SK-N-SH (cell line): ENCODE results near the gene FOS. TPM values are rescaled to one million over a fixed set of nuclear protein-coding genes. Genes with fewer than 3 reads are reported as not detected.

Experiments
- CTCF ChIA-PET: fragments of 300-600, 350-600 bp; formaldehyde crosslinking; extraction: SDS; loops from one replicate; lab custom pipeline; 2021; lab: Yijun Ruan, JAX
- POLR2A ChIA-PET: fragments of 350-600 bp; sonication (Branson Sonifier 250); formaldehyde crosslinking; extraction: SDS; loops from one replicate; lab custom pipeline; 2020; ENCODE audit warnings: antibody characterized with exemption, inconsistent platforms; lab: Yijun Ruan, JAX
- DNase-seq: peaks from one replicate; pipeline ENCODE4 v3.0.0; 2012
- H2AFZ ChIP-seq: fragments of 200-600 bp; sonication (generic); 2 replicates; pipeline ENCODE4 v1.8.1; 2016; ENCODE audit warnings: antibody characterized with exemption, mild to moderate bottlenecking, low read depth
- H3F3A ChIP-seq: fragments of 200-600 bp; sonication (generic); replicated peaks from 2 replicates; pipeline ENCODE3; 2016; ENCODE audit warnings: antibody characterized with exemption, mild to moderate bottlenecking; ENCODE audit not compliant: insufficient read depth
- H3K27ac ChIP-seq, 2 experiments: fragments of 200-500 bp in 1 of 2; fragments of 200-600 bp in 1 of 2; sonication (Bioruptor generic) in 1 of 2; sonication (generic), shearing (Covaris generic) in 1 of 2; 2 replicates each; pipeline versions ENCODE4 v1.5.1 to v1.6.1; 2014 to 2016; ENCODE audit warnings: low read depth in 2 of 2, inconsistent platforms in 1 of 2, low read length in 1 of 2, mild to moderate bottlenecking in 1 of 2, mixed read lengths in 1 of 2
- H3K27me3 ChIP-seq: fragments of 200-600 bp; sonication (generic), shearing (Covaris generic); 2 replicates; pipeline ENCODE4 v1.6.1; 2016; ENCODE audit warnings: mixed run types; ENCODE audit not compliant: insufficient read depth
- H3K36me3 ChIP-seq, 2 experiments: fragments of 200-500 bp in 1 of 2; fragments of 200-600 bp in 1 of 2; sonication (Bioruptor generic) in 1 of 2; sonication (generic) in 1 of 2; replicated peaks in 1 of 2; 2 replicates each; pipeline versions ENCODE3 to v1.5.1; 2014 to 2016; ENCODE audit warnings: low read length in 1 of 2, mild to moderate bottlenecking in 1 of 2; ENCODE audit not compliant: insufficient read depth in 2 of 2, control insufficient read depth in 1 of 2
- H3K4me1 ChIP-seq, 2 experiments: fragments of 200-500 bp in 1 of 2; fragments of 200-600 bp in 1 of 2; sonication (Bioruptor generic) in 1 of 2; sonication (generic), shearing (Covaris generic) in 1 of 2; 2 replicates each; pipeline versions ENCODE4 v1.5.1 to v1.6.1; 2014 to 2016; ENCODE audit warnings: low read depth in 1 of 2, low read length in 1 of 2, mixed run types in 1 of 2; ENCODE audit not compliant: insufficient read depth in 2 of 2, control insufficient read depth in 1 of 2
- H3K4me2 ChIP-seq: fragments of 200-600 bp; sonication (generic), shearing (Covaris generic); 2 replicates; pipeline ENCODE4 v1.6.1; 2017; ENCODE audit warnings: mixed run types
- H3K4me3 ChIP-seq, 2 experiments: fragments of 200-500 bp in 1 of 2; fragments of 200-600 bp in 1 of 2; sonication (Bioruptor generic) in 1 of 2; sonication (generic), shearing (Covaris generic) in 1 of 2; 2 replicates each; pipeline versions ENCODE4 v1.5.1 to v1.8.1; 2014 to 2016; ENCODE audit warnings: low read depth in 2 of 2, inconsistent platforms in 1 of 2, low read length in 1 of 2, mild to moderate bottlenecking in 1 of 2, mixed read lengths in 1 of 2, moderate library complexity in 1 of 2
- H3K79me2 ChIP-seq: fragments of 200-600 bp; sonication (generic); 2 replicates; pipeline ENCODE4 v1.8.1; 2017; ENCODE audit warnings: mild to moderate bottlenecking; ENCODE audit not compliant: insufficient read depth
- H3K9ac ChIP-seq: fragments of 200-600 bp; sonication (generic); 2 replicates; pipeline ENCODE4 v1.6.1; 2017; ENCODE audit warnings: mixed run types
- H3K9me2 ChIP-seq: fragments of 200-600 bp; sonication (generic); 2 replicates; pipeline ENCODE4 v1.6.1; 2017; ENCODE audit warnings: mixed run types
- H3K9me3 ChIP-seq: fragments of 200-600 bp; sonication (generic); 2 replicates; pipeline ENCODE4 v1.6.1; 2017; ENCODE audit warnings: mixed run types, mild to moderate bottlenecking, moderate library complexity
- H4K20me1 ChIP-seq: fragments of 200-600 bp; sonication (generic); 2 replicates; pipeline ENCODE4 v1.6.1; 2017; ENCODE audit warnings: mild to moderate bottlenecking, mixed run types; ENCODE audit not compliant: insufficient read depth
- CHD2 ChIP-seq: fragments of 150-350 bp; IDR thresholded peaks from 2 replicates; pipeline ENCODE4 v1.6.1; 2018; ENCODE audit warnings: low read length; ENCODE audit not compliant: partially characterized antibody
- CTCF ChIP-seq: fragments of 200-600 bp; sonication (generic); IDR thresholded peaks from 2 replicates; pipeline ENCODE4 v1.6.1; 2017; ENCODE audit warnings: antibody characterized with exemption, mild to moderate bottlenecking, moderate library complexity
- ELF1 ChIP-seq: IDR thresholded peaks from 2 replicates; pipeline ENCODE4 v1.4.0; 2012
- FOXJ3 ChIP-seq: sonication (generic); formaldehyde crosslinking; IDR thresholded peaks from 2 replicates; pipeline ENCODE4 v1.5.1; 2020; ENCODE audit warnings: mild to moderate bottlenecking, missing genetic modification reagents
- FOXM1 ChIP-seq: IDR thresholded peaks from 2 replicates; pipeline ENCODE4 v1.4.0; 2012; ENCODE audit warnings: low read depth, mild to moderate bottlenecking
- GABPA ChIP-seq: IDR thresholded peaks from 2 replicates; pipeline ENCODE4 v1.4.0; 2012; ENCODE audit warnings: low read depth, mild to moderate bottlenecking
- JUND ChIP-seq: IDR thresholded peaks from 2 replicates; pipeline ENCODE4 v1.4.0; 2012
- MXI1 ChIP-seq: IDR thresholded peaks from 2 replicates; pipeline ENCODE4 v1.6.1; 2012; ENCODE audit warnings: mild to moderate bottlenecking, low read depth, low read length, improper control_type of control experiment
- NFIC ChIP-seq: IDR thresholded peaks from 2 replicates; pipeline ENCODE4 v1.4.0; 2012; ENCODE audit warnings: borderline replicate concordance
- NRF1 ChIP-seq: IDR thresholded peaks from 2 replicates; pipeline ENCODE4 v1.6.1; 2012; ENCODE audit warnings: low read depth, mild to moderate bottlenecking, low read length
- POLR2AphosphoS5 ChIP-seq: IDR thresholded peaks from 2 replicates; pipeline ENCODE4 v1.6.1; 2012; ENCODE audit warnings: low read depth, low read length
- RAD21 ChIP-seq: IDR thresholded peaks from 2 replicates; pipeline ENCODE4 v1.6.1; 2012; ENCODE audit warnings: mild to moderate bottlenecking, low read length
- RCOR1 ChIP-seq: fragments of 150-350 bp; IDR thresholded peaks from 2 replicates; pipeline ENCODE4 v1.6.1; 2017; ENCODE audit warnings: antibody characterized with exemption, low read length
- RXRA ChIP-seq: IDR thresholded peaks from 2 replicates; pipeline ENCODE4 v1.4.0; 2012; ENCODE audit warnings: low read depth, mild to moderate bottlenecking, borderline replicate concordance
- SIN3A ChIP-seq: IDR thresholded peaks from 2 replicates; pipeline ENCODE4 v1.6.1; 2012; ENCODE audit warnings: low read depth, mild to moderate bottlenecking, low read length, moderate library complexity, borderline replicate concordance
- SMC3 ChIP-seq: IDR thresholded peaks from 2 replicates; pipeline ENCODE4 v1.6.1; 2012; ENCODE audit warnings: low read depth, low read length, improper control_type of control experiment
- TAF1 ChIP-seq: IDR thresholded peaks from 2 replicates; pipeline ENCODE4 v1.6.1; 2012; ENCODE audit warnings: low read depth, mild to moderate bottlenecking, low read length, moderate library complexity, borderline replicate concordance
- TEAD4 ChIP-seq: IDR thresholded peaks from 2 replicates; pipeline ENCODE4 v1.4.0; 2012; ENCODE audit warnings: mild to moderate bottlenecking, borderline replicate concordance; ENCODE audit not compliant: insufficient read depth
- YY1 ChIP-seq: IDR thresholded peaks from 2 replicates; pipeline ENCODE4 v1.4.0; 2012; ENCODE audit warnings: low read depth, mild to moderate bottlenecking
- WGBS: methylation state at CpG from one replicate; pipeline ENCODE4 v1.1.6; 2017; ENCODE audit warnings: low lambda C conversion rate; 5-methylcytosine and 5-hydroxymethylcytosine counted together
- polyA plus RNA-seq, 3 experiments: library from polyadenylated mRNA; depleted of rRNA; stranded (reverse); fragments of >200 nt; gene quantifications; 2 replicates each; pipeline ENCODE4 v1.2.3, GENCODE V29; 2012
- TF ChIP-seq, protein P1 (sequence below): IDR thresholded peaks from 2 replicates; pipeline ENCODE4 v1.4.0; 2012; ENCODE audit warnings: low read depth, borderline replicate concordance
- TF ChIP-seq, protein P2 (sequence below): IDR thresholded peaks from 2 replicates; pipeline ENCODE4 v1.4.0; 2012; ENCODE audit warnings: low read depth, borderline replicate concordance
- TF ChIP-seq, protein P3 (sequence below): IDR thresholded peaks from 2 replicates; pipeline ENCODE4 v1.6.1; 2012; ENCODE audit warnings: mild to moderate bottlenecking, low read depth, low read length, moderate library complexity
- TF ChIP-seq, protein P4 (sequence below): IDR thresholded peaks from 2 replicates; pipeline ENCODE4; 2012

FOS gene
- 285 and 309 TPM in 2 replicates for polyA plus RNA-seq (2012; rRNA removed)
- 143 and 157 TPM in 2 replicates for polyA plus RNA-seq (2012; cell fraction: cytosol; rRNA removed)
- polyA plus RNA-seq (2012; cell fraction: nucleus; rRNA removed) = 1,026 and 1,160 TPM in 2 replicates

DNA sequence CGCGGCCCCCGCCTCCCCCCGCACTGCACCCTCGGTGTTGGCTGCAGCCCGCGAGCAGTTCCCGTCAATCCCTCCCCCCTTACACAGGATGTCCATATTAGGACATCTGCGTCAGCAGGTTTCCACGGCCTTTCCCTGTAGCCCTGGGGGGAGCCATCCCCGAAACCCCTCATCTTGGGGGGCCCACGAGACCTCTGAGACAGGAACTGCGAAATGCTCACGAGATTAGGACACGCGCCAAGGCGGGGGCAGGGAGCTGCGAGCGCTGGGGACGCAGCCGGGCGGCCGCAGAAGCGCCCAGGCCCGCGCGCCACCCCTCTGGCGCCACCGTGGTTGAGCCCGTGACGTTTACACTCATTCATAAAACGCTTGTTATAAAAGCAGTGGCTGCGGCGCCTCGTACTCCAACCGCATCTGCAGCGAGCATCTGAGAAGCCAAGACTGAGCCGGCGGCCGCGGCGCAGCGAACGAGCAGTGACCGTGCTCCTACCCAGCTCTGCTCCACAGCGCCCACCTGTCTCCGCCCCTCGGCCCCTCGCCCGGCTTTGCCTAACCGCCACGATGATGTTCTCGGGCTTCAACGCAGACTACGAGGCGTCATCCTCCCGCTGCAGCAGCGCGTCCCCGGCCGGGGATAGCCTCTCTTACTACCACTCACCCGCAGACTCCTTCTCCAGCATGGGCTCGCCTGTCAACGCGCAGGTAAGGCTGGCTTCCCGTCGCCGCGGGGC lies at the start of gene FOS:
Gene FOS (plus strand): TSS at position 407 of the 731 bp plus-strand sequence. CDS start 155 bp downstream, at position 562.
- H2AFZ ChIP-seq = peak within 1 kb of the TSS; percentile 80
- H4K20me1 ChIP-seq = peaks cover 28% of the 10 kb centered on the region
- peak; percentile 98 for DNase-seq
- H3K9ac ChIP-seq = peak within 1 kb of the TSS; percentile 97
- H3K9me2 ChIP-seq = no peaks in the 10 kb centered on the region
- peaks cover 12% of the 10 kb centered on the region for H3F3A ChIP-seq
- CTCF ChIA-PET = interaction anchor here (1.1 to 1.5 kb wide), 2 partner anchors 12 to 13 kb away, joined by 3 read pairs; no protein-coding TSS in a partner anchor
- H3K4me3 ChIP-seq = peak within 1 kb of the TSS; percentile 75 to 82
- peaks cover under 1 to 13% of the 10 kb centered on the region in 2 experiments; a peak in 3 of 4 replicates for H3K4me1 ChIP-seq
- H3K36me3 ChIP-seq = peaks cover 0 to 18% of the 10 kb centered on the region in 2 experiments
- POLR2A ChIA-PET = interaction anchor here (0.9 to 1.5 kb wide), 2 partner anchors 16 to 122 kb away, joined by 3 to 7 read pairs; no protein-coding TSS in a partner anchor
- peak within 1 kb of the TSS; percentile 97 for H3K4me2 ChIP-seq
- H3K9me3 ChIP-seq = no peaks in the 10 kb centered on the region
- peak within 1 kb of the TSS; percentile 91 to 96 for H3K27ac ChIP-seq
- WGBS = 1% methylated on average over 26 of the region's 69 CpGs
- no peaks in the 10 kb centered on the region for H3K79me2 ChIP-seq
- no peaks in the 10 kb centered on the region for H3K27me3 ChIP-seq
- TF ChIP-seq NRF1 = no peak
- TF ChIP-seq, protein P1, sequence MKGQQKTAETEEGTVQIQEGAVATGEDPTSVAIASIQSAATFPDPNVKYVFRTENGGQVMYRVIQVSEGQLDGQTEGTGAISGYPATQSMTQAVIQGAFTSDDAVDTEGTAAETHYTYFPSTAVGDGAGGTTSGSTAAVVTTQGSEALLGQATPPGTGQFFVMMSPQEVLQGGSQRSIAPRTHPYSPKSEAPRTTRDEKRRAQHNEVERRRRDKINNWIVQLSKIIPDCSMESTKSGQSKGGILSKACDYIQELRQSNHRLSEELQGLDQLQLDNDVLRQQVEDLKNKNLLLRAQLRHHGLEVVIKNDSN = no peak
- no peak for TF ChIP-seq RXRA
- peak; percentile 80; the same call in 1 of the 2 replicates for TF ChIP-seq SIN3A
- peak; percentile 91 for TF ChIP-seq TAF1
- peak; percentile 99 for TF ChIP-seq POLR2AphosphoS5
- TF ChIP-seq JUND = peak; percentile 54; the same call in 1 of the 2 replicates
- TF ChIP-seq MXI1 = peak; percentile 27; the same call in 1 of the 2 replicates
- peak; percentile 74 for TF ChIP-seq CHD2
- TF ChIP-seq, protein P2, sequence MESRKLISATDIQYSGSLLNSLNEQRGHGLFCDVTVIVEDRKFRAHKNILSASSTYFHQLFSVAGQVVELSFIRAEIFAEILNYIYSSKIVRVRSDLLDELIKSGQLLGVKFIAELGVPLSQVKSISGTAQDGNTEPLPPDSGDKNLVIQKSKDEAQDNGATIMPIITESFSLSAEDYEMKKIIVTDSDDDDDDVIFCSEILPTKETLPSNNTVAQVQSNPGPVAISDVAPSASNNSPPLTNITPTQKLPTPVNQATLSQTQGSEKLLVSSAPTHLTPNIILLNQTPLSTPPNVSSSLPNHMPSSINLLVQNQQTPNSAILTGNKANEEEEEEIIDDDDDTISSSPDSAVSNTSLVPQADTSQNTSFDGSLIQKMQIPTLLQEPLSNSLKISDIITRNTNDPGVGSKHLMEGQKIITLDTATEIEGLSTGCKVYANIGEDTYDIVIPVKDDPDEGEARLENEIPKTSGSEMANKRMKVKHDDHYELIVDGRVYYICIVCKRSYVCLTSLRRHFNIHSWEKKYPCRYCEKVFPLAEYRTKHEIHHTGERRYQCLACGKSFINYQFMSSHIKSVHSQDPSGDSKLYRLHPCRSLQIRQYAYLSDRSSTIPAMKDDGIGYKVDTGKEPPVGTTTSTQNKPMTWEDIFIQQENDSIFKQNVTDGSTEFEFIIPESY = no peak
- no peak for TF ChIP-seq CTCF
- TF ChIP-seq GABPA = no peak
- TF ChIP-seq TEAD4 = no peak
- peak; percentile 73 for TF ChIP-seq NFIC
- TF ChIP-seq, protein P3, sequence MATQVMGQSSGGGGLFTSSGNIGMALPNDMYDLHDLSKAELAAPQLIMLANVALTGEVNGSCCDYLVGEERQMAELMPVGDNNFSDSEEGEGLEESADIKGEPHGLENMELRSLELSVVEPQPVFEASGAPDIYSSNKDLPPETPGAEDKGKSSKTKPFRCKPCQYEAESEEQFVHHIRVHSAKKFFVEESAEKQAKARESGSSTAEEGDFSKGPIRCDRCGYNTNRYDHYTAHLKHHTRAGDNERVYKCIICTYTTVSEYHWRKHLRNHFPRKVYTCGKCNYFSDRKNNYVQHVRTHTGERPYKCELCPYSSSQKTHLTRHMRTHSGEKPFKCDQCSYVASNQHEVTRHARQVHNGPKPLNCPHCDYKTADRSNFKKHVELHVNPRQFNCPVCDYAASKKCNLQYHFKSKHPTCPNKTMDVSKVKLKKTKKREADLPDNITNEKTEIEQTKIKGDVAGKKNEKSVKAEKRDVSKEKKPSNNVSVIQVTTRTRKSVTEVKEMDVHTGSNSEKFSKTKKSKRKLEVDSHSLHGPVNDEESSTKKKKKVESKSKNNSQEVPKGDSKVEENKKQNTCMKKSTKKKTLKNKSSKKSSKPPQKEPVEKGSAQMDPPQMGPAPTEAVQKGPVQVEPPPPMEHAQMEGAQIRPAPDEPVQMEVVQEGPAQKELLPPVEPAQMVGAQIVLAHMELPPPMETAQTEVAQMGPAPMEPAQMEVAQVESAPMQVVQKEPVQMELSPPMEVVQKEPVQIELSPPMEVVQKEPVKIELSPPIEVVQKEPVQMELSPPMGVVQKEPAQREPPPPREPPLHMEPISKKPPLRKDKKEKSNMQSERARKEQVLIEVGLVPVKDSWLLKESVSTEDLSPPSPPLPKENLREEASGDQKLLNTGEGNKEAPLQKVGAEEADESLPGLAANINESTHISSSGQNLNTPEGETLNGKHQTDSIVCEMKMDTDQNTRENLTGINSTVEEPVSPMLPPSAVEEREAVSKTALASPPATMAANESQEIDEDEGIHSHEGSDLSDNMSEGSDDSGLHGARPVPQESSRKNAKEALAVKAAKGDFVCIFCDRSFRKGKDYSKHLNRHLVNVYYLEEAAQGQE = peak; percentile 65
- TF ChIP-seq FOXJ3 (CRISPR knock-in tag) = no peak
- peak; percentile 96 for TF ChIP-seq FOXM1
- no peak for TF ChIP-seq SMC3
- no peak for TF ChIP-seq ELF1
- TF ChIP-seq RAD21 = no peak
- TF ChIP-seq, protein P4, sequence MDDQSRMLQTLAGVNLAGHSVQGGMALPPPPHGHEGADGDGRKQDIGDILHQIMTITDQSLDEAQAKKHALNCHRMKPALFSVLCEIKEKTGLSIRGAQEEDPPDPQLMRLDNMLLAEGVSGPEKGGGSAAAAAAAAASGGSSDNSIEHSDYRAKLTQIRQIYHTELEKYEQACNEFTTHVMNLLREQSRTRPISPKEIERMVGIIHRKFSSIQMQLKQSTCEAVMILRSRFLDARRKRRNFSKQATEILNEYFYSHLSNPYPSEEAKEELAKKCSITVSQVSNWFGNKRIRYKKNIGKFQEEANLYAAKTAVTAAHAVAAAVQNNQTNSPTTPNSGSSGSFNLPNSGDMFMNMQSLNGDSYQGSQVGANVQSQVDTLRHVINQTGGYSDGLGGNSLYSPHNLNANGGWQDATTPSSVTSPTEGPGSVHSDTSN = peak; percentile 35; the same call in 1 of the 2 replicates
- no peak for TF ChIP-seq RCOR1
- TF ChIP-seq YY1 = no peak
